ENCODE data around the gene PXDC1.

The PXDC1 gene, protein sequence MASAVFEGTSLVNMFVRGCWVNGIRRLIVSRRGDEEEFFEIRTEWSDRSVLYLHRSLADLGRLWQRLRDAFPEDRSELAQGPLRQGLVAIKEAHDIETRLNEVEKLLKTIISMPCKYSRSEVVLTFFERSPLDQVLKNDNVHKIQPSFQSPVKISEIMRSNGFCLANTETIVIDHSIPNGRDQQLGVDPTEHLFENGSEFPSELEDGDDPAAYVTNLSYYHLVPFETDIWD

DNA sequence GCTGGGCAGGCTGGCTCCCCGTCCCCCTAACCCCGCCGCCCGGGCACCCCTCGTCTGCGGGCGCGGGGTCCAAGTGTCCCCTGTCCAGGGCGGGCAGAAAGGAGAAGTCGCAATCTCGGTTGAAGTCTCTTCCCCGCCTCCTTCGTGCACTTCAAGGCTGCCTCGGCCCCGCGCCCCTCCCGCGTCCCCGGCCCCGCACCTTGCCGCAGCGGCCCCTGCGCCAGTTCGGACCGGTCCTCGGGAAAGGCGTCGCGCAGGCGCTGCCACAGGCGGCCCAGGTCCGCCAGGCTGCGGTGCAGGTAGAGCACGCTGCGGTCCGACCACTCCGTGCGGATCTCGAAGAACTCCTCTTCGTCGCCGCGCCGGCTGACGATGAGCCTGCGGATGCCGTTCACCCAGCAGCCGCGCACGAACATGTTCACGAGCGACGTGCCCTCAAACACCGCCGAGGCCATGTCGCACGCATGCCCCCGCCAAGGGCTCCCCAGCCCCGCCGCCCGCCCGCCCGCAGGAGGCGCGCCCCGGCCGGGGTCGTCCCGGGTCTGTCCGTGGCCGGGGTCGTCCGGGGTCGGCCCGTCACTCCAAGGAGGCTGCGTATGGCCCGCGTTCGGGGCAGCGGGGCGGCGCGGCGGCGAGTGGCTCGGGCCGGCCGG, at the start of gene PXDC1:
PXDC1 (minus strand) TSS at position 637 of the 653 bp plus-strand sequence; CDS start at position 455, 182 bp downstream.
- no peak for DNase-seq

DNA sequence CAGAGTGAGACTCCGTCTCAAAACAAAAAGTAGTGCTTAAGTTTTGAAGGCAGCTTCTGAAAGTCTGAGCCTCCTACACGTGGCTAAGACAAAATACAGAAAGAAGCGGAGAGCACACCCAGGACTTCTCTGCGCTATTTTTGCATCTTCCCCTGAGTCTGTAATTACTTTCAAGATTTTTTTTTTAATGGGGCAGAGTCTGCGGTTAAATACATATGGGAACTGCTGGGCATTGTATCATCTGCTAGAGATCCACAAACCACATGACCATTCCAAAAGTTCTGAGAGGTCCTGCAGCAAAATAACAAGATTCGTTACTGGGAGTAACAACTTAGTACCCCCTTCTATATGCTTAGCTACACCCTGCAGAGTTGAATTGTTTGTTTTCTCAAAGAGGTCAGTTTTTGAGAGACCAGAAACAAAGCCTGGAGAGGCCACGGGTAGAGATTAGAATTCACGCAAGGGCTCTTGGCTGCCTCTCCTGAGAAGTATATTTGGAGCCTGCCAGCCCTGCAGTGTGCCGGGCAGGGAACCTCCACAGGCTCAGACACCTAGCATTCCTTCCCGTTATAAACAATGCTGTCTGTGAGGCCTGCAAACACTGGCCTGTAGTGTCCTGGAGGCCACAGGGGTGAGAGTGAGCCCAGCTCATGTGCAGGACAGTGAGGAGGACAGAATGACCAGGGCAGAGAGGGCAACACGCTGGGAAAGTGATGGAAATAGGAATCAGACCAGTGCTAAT, 49.5 kb upstream of the PXDC1 start:
- DNase-seq: peak; percentile 71

DNA sequence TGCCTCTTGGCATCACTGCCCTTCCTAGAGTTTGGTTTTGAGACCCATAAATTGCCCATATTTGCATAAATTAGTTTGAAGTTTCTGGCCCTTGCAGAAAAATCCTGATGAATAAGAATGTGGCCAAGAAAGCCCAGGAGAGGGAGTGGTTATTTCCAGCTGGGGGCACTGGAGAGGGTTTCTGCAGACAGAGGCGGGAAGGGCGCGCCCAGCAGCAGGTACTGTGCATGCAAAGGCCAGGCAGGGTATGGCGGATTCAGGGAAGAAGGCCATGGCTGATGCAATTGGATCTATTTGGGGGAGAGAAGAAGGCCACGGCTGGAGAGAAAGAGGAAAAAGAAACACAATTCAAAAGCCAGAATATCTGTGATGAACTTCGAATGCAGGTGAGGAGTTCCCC, 48.2 kb upstream of the PXDC1 start:
- no peak for DNase-seq

DNA sequence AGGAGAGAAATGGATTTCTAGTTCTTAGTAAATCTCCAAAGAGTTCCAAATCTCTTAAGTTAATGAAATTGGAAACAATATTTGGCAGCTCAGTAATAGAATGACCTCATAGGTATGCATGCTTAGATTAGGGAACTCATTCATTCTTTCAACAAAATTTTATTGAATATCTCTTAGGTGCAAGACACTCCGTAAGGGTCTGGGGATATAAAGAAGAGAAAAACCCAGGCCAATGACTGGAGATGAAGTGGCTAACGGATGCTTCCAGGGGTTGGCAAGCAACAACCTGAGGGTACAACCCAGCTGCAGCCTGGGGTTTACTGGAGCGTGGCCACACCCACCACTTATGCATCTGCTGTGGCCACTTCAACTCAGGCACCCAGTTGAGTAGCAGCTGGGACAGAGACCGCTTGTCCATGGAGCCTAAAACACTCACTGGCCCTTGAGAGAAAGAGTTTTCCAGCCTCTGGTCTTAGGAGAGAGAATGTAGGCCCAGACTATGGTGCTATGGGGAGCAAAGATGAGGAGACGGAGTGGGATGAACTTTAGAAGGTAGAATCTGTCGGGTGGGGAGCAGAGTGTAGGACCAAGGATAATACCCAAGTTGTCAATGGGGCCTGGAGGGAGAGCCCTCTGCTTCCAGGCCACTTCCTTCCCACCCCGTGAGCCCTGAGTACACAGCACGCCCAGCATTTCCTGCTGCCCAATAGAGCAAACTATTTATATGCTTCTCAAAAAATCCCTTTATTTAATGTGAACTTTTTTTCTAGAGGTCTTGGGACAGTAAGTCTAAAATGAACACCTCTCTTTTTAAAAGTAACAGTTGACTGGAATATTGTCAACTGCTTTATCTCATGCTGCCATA, 46.8 kb upstream of the PXDC1 start:
- DNase-seq: no peak

DNA sequence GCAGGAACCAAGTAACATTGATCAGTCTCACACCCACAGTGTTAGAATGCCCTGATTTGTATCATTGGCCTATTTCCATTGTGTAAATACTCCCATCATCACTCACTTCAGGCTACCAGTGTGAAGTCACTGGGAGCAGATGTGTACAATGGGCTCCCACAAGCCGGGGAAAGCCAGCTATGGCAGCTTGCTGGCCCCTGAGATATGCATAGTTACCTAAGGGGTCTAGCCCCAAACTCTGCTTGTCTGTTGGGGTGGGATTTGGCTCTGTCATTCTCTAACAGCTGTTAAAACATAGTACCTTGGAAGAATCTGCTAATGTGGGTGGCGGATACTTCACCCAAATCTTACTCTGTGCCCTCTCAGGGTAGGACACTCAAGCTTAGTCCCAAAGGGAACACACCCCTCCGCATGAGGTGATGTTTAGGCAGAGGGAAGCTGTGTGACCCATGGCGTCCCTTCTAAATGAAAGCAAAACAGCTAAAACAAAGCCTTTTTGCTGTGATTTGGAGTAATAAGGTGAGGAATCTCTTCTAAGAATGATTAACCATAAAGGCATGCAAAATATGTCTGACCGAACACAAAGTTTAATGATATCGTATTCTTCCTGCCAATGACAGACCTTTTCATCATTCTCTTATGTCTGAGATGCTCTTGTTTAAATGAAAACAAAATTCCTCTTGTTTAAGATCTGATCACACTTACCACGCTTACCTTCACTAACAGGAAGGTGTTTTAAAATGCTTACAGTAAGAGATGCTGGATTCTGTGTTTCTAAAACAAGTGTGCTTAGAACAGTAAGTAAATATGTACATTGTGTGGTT, 45.9 kb upstream of the PXDC1 start:
- DNase-seq: peak; percentile 95

DNA sequence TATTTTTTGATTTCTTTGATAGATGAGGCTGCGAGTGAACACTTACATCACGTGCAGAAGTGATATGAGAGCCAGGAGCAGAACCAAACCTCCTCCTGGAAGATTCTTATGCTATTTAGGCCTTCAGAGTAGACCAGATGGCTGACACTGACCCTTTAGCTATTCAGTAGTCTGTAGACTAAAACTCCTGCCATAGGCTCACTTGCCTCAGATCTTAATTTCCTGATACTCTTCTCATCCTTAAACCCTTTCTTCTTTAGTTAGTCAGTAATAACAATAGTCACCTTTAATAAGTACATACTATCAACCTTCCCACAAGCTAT, 45.2 kb upstream of the PXDC1 start:
- DNase-seq: no peak

DNA sequence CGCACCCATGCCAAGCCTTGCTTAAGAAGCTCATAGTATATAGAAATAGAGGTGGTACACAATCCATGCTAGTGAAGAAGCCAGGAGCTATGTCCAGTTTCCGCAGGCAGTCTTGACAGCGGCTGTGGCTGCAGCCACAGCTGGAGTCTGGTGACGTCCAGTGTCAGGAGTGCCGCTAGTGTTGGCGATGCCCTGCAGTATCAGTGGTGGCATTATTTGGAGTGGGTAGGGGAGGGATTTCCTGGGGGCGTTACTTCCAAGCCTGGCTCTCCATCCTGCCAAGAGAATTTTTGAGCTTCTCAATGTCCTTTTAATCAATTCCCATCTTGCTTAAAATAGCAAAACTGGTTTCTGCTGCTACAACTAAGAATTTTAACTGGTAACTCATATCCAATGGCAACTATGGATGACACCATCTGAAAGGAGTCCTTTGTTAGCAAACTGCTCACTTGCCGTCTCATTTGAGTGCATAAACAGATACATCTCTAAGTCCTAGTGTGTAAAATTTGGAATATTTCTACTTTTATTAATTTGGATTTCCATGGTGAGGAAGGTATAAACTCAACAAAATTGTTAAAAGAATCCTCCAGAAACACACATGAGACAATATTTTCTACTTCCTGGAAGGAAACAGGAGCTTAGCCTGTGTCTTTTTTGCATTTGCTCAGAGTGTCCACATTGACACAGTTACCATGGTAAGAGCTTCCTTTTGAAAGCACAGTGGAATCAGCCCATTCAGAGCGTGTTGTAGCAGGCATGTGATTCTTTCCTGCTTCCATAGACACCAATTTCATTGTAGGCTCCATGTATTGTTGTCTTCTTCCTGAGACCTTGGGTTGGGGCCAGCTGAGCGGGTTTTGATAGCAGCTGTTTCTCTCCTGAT, 44.6 kb upstream of the PXDC1 start:
- DNase-seq: no peak

DNA sequence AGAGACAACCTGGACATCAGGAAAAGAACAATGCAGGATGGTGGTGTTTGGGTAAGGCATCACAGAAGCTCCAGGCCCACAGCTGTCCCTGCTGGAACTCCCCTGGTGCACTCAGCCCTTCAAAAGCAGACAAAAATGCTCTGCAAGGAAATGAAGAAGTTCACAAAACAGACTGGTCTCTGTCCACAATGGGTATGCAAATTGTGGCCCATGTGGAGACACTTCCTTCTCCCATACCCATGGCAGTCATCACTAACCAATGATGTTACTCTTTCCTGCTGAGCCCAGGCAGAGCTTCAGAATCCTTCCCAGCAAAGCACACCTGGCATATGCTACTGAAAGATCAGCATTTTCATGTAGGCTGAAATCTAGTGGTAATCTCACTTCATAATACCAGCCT, 42.6 kb upstream of the PXDC1 start:
- no peak for DNase-seq

DNA sequence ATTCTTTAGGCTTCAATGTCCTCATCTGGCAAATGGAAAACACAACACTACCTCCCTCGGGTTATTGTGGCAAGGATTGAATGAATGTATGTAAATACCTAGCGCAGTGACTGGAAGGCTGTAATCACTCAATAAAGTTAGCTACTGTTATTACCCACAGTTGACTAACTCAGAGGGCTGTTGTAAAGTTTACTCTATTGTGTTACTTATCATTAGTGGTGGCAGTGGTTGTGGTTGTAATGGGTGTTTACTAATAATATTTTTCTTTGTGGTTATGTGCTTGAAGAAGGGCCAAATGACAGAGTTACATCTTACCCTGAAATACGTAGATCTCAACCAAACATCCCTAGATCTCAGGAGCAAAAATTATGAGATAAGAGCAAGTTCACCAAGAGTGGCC, 42.0 kb upstream of the PXDC1 start:
- no peak for DNase-seq

DNA sequence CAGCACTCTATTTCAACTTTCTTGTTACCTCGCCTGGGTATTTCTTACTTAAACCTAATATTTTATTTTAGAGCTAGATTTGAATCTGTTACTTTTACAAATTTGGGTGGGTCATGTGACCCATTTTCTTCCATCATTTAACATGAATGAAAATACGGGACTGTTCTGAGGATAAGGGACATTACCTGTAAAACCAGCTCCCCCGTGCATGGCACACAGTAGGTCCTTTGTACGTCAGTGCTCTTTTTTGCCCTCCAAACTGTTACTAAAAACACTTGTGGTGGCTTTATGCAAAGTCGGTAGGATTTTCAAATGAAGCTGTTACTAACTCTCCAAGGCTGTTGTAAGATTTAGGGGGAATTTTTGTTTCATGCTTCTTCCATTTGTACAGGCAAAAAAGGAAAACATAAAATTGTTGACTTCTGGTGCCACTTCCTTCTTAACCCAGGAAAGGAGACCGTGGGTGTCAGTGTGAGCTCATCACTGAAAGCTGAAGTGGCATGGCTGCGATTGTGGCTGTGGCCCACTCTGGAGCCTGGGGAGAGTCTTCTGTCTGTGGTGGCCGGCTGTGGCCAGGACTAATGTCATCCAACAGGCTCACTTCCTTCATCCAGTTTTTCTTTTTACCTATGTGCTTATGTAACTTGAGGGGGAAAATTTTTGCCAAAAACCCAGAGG, 40.2 kb upstream of the PXDC1 start:
- DNase-seq: no peak

DNA sequence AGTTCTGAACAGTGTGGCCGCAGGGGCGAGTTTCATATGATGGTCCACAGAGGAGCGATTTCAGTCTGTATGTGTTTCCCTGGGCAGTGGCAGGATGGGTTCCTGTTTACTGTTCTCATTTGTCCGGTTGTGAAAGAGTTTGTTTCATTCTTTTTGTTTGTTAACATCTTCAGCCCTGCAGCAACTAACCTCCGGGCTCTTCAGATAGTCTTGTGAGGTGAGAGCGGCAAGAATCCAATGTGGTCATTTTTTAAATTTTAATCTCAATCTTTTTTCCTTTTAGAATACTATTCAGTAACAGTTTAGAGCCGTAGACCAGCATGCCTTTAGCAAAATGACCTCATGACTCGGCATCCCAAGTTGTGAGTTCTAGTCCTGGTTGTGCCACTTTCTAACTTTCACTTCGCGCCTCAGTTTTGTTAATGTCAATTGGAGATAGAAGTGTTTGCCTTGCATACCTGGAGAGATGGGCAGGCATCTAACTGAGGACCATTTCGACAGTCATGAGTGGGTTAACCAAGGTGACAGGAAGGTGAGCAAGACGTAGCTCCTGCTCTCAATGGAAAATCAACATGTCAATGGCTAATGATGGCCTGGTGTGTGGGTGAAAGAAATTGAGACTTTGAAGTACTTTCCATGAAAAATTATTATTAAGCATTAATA, 38.5 kb upstream of the PXDC1 start:
- no peak for DNase-seq

DNA sequence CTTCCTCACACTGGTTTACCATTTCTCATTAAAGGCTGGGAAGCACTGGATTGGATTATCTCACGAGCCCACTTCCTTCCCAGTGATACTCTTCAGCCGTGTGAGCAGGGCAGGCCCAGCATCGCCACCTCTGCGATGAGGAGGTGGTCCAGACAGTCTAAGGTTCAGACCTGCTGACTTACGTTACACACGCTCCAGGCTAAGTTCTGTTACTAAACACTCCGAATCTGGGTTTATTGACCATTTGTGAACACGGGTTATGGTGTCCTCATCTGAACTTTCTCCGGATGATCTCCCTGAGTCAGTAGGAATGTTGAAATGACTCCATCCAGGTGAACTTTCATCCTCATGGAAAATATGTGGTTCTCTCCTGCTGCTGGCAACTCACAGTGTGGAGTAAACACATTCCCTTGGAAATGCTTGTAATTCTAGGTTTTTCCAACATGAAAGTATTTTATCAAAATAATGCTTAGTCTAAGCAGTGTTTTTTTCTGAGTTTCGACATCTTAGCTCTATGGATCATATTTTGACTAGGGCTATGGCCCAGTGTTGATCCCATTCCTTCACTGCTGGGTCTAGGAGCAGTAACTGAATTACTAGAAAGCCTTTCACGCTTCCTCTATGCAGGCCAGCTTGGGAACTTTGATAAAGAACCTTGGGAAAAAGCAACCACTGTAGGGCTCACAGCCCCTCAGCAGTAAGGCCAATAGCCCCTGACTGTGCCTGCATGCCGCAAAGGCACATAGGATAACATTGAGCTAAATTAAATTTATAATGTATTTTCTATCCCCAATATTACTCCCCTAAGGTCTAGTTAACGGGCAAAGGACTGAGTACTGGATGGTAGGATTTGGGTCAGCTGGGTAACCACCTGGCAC, 37.7 kb upstream of the PXDC1 start:
- peak; percentile 75 for DNase-seq

DNA sequence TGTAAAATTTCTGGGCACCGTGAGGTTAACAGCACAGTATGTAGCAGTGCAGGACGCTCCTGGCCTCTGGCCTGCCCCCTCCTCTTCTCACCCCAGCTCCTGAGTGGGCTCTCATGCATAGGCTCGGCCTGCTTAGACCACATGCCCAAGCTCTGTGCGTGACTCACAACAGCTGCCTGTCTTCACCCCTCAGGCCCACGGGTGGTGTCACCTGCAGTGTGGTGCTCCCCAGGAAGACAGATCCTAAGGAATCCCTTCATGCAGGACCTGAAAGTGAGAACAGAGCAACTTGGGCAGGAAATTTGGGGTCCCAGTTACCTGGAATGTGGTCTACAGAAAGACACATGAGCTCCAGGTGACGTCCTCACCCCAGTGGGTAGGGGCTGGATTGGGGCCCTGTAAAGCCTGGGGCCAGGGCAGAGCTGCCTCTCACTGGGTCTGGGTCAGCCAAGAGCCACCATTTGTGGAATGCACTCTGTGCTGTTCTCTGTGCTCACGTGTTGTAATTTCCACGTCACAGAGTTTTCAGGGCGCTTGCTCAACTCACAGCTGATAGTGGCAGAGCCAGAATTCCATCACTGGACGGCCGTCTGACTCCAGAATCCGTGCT, 37.0 kb upstream of the PXDC1 start:
- no peak for DNase-seq

DNA sequence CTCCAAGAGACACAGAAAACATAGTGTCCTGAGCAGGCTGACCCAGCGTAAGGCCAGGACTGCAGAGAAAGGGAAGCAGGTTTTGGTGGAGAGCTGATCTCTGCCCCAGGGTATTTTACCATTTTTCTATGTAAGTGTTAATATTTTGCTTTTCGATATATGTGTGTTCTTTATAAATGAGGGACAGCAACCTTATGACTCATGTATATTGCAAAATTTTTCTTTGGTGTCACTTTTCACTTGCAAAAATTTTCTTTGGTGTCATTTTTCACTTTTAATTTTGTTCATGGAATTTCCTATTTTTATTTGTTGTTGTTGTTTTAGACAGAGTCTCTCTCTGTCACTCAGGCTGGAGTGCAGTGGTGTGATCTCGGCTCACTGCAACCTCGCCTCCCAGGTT, 34.6 kb upstream of the PXDC1 start:
- no peak for DNase-seq

DNA sequence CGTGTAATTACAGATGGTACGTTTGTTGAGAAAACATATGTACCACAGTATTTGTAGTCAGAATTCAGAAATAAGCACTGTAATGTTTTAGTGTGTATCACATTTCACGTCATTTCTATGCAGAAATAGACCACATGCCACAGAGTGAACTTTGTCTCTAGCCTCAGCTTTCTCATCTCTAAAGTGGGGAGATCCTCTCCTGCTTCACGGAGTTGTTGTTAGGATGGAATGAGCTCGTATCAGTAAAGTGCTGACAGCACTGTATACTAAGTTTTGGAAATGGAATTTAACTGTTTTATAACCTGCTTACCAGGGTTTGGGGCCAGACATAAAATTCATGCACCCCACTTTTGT, 34.2 kb upstream of the PXDC1 start:
- no peak for DNase-seq

DNA sequence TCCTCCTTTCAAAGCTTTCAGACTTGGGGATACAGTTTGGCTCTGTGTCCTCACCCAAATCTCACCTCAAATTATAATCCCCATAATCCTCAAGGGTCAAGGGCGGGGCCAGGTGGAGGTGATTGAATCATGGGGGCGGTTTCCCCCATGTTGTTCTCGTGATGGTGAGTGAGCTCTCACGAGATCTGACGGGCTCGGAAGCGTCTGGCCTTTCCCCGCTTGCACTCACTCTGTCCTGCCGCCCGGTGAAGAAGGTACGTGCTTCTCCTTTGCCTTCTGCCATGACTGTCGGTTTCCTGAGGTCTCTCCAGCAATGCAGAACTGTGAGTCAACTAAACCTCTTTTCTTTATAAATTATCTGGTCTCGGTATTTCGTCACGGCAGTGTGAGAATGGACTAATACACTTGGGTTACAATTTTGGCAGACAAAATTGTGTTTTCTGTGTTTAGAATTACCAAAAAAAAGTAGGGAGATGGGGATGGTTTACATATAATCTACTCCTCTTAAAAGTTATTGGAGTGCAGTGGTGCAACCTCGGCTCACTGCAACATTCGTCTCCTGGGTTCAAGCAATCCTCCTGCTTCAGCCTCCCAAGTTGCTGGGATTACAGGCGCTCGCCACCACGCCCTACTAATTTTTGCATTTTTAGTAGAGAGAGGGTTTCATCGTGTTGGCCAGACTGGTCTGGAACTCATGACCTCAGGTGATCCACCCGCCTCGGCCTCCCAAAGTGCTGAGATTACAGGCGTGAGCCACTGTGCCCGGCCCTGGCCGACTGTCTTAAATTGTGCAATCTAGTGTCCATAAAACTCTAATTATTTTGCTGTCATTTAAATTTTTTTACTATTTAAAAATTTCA, 33.6 kb upstream of the PXDC1 start:
- no peak for DNase-seq

DNA sequence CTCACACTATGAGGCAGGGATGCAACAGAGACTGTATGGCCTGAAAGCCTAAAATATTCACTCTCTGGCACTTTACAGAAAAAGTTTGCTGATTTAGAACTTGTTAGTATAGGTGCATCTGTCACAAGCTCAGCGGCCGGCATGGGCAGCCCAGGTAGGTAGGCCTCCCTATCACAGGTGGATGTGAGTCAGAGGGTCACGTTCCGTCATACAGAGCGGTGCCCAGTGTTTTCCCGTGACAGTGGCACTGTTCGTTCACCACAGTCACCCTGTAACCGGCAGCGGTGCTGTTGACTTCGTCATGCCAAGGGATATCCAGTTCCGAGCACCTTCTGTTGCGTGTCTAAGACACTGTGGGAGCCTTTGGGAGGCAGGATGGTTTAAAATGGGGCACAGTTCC, 32.9 kb upstream of the PXDC1 start:
- DNase-seq: no peak

Data from fibroblast of skin of right biceps (primary cell).